GM19463 (cell line): ENCODE results near the gene KIF27.
"Not testable (repeated sequence)": the region's sequence is repeated elsewhere in the genome, so short reads cannot be mapped to it uniquely, and the experiment has no call there.

Experiments
- ATAC-seq: cut with Tn5 transposase; IDR thresholded peaks from one replicate; pipeline ENCODE4 v1.9.1; 2021; ENCODE audit warnings: mild to moderate bottlenecking, moderate library complexity; ENCODE audit not compliant: unreplicated experiment

KIF27 gene

GRCh38 chr9:83815120-83815519 lies 106.1 kb downstream of the KIF27 start:
- not testable (repeated sequence) for ATAC-seq

GRCh38 chr9:83809213-83809612 lies 112.0 kb downstream of the KIF27 start:
- ATAC-seq: not testable (repeated sequence)

- not testable (repeated sequence) for ATAC-seq
These were observed 116.8 kb downstream of the KIF27 start for GRCh38 chr9:83804454-83804853.

GRCh38 chr9:83803941-83804340 lies 117.3 kb downstream of the KIF27 start:
- ATAC-seq: not testable (repeated sequence)

GRCh38 chr9:83800236-83801033 lies 120.8 kb downstream of the KIF27 start:
- ATAC-seq: no peak

GRCh38 chr9:83794051-83794450 lies 127.2 kb downstream of the KIF27 start:
- no peak for ATAC-seq

GRCh38 chr9:83792746-83793145 lies 128.5 kb downstream of the KIF27 start:
- no peak for ATAC-seq
